ENCODE measurements around the gene CMTM2.

GRCh38 chr16:66534376-66534799 lies 44.9 kb upstream of the CMTM2 start:
- TF ChIP-seq YY1 (IDR thresholded peaks at IDR 0.05; ENCODE audit: insufficient read depth, insufficient read length): no peak
- no peak for TF ChIP-seq SUZ12 (IDR thresholded peaks at IDR 0.05; ENCODE audit: extremely low read depth, insufficient read depth, insufficient read length)
- no peak for TF ChIP-seq ZNF274 (IDR thresholded peaks at IDR 0.05; ENCODE audit: low read depth, low read length)
